NCI-H748 (cell line): ENCODE measurements around the gene MGAT5.

Experiments
- DNase-seq: peaks from one replicate; lab custom pipeline; 2025; ENCODE audit not compliant: unreplicated experiment; lab: John Stamatoyannopoulos, UW

MGAT5 gene

GRCh38 chr2:134253804-134254203 lies at the start of gene MGAT5:
TSS of gene MGAT5 (plus strand) at chr2:134254072. CDS start at chr2:134254404, 332 bp downstream.
- peak; percentile 89 for DNase-seq

GRCh38 chr2:134205087-134205486 lies 48.8 kb upstream of the MGAT5 start:
- no peak for DNase-seq

DNA sequence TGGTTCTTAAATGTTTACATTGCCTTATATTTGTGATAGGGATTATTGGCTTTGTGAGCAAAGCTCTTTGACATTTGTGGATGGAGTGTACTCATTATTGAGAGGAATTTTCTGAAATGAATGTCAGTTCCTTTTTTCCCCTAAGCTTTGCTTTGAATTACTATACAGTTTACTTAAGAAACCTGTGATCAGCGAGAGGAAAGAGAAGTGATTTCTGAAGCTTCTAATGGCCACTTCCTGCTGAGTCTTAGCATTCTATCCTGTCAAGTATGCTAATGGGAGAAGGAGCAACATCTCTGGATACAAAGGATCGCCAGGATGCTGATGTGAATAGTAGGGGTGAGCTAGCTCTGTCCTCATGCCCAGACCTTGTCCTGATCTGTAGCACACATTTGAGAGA lies 47.8 kb upstream of the MGAT5 start:
- no peak for DNase-seq

DNA sequence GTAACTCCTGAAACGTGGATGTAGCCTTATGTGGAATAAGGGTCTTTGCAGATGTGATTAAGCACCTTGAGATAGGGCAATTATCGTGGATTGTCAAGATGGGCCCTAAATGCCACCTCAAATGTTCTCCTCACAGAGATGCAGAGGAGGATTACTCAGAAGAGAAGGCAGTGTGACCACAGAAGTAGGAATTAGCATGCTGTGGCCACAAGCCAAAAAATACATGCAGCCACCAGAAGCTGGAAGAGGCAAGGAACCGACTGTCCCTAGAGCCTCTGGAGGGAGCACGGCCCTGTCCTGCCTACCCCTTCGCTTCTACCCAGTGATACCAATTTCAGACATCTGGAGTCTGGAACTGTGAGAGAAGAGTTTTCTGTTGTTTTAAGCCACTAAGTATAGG lies 47.3 kb upstream of the MGAT5 start:
- no peak for DNase-seq

GRCh38 chr2:134207589-134208209 lies 46.2 kb upstream of the MGAT5 start:
- peak; percentile 53 for DNase-seq

GRCh38 chr2:134208825-134209224 lies 45.0 kb upstream of the MGAT5 start:
- no peak for DNase-seq

GRCh38 chr2:134212746-134213145 lies 41.1 kb upstream of the MGAT5 start:
- no peak for DNase-seq

GRCh38 chr2:134216152-134216829 lies 37.6 kb upstream of the MGAT5 start:
- DNase-seq = no peak

DNA sequence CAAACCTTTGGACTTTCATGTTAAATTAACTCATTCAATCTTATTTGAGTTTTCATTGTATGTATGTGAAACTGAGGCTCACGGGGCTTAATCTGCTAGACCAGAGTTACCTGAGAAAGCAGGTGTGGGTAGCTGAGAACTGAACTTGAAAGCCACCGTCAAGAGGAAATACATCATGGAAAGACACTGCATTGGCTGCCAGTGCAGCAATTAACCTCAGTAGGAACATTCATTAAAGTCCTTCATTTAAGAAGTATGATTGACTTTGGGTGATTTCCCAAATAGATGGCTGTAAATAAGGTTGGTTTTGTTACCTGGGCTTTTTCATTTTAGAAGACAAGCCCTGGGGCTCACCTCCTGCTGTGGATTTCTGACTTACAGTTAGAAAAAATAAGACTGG lies 36.5 kb upstream of the MGAT5 start:
- DNase-seq = no peak

GRCh38 chr2:134217924-134218323 lies 35.9 kb upstream of the MGAT5 start:
- DNase-seq = no peak

DNA sequence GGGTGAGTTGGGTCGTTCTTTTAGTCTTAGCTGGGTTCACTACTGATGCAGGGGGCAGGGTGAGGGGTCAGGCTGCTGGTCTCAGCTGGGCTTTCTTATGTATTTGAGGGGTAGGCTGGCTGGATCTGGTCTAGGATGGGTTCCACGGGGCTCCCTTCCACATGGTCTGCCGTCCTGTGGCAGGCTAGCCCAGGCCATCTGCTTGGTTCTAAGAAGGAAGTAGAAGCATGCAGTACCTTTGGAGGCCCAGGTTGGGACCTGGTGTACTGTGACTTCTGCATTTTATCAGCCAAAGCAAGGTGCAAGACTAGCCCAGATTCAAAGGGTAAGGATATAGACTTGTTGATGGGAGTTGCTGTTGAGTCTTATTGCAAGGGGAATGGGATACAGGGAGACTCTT lies 35.5 kb upstream of the MGAT5 start:
- no peak for DNase-seq

GRCh38 chr2:134218930-134219658 lies 34.8 kb upstream of the MGAT5 start:
- no peak for DNase-seq

- no peak for DNase-seq
Observed at GRCh38 chr2:134220344-134220974, 33.4 kb upstream of the MGAT5 start.

DNA sequence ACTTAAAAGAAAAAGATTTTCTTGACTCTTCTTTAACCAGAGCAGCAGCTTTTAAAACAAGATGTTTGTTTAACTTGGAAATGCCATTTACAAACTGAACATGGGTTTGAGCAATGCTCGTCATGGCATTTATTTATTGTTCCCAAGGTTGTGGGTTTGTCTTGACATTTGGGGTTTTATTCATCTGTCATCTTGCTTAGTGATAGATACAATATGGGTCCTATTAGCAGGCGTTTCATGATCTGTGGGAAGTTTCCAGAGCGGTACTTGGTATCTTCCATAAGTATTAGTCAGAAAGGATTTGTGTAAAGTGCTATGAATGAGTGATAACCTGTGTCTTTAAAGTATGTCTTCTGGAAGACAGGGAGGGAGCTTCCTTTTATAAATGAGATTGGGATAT lies 29.9 kb upstream of the MGAT5 start:
- no peak for DNase-seq

GRCh38 chr2:134225173-134225572 lies 28.7 kb upstream of the MGAT5 start:
- DNase-seq = no peak

- peak; percentile 50 for DNase-seq
Observed at GRCh38 chr2:134225841-134226240, 28.0 kb upstream of the MGAT5 start.

DNA sequence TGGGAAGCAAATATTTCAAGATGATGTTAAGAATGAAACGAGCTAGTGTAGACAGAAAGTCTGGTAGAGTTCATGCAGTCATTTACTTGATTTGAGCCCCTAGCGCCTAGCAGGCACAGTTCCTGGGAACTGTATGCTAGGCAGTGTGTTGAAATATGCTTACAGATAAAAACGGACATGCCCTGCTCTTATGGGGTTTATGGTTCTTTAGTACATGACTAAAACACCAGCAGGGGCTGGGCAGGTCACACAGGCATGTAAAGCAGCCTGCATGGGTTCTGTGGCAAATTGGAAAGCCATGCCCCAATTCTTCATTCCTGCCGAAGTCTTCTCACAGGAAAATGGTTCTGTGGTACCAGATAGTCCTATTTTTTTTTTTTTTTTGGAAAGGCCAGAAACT lies 27.3 kb upstream of the MGAT5 start:
- no peak for DNase-seq

DNA sequence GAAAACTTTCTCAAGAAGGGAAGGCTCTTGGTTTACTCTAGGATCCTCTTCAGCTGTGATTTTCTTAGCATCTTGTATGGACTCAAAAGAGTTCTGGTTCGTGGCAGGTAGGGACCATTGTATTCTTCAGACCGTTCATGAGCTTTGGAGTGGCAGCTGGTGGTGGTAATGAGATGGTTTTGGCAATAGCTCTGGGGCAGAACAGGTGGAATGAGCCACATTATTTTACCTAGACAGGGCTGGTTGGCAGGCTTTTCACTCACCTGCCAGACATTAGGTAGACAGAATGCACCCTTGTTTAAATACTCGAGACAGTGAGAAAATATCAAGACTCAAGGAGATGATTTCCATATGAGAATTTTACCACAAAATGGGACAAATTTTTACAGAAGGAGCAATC lies 26.2 kb upstream of the MGAT5 start:
- no peak for DNase-seq

DNA sequence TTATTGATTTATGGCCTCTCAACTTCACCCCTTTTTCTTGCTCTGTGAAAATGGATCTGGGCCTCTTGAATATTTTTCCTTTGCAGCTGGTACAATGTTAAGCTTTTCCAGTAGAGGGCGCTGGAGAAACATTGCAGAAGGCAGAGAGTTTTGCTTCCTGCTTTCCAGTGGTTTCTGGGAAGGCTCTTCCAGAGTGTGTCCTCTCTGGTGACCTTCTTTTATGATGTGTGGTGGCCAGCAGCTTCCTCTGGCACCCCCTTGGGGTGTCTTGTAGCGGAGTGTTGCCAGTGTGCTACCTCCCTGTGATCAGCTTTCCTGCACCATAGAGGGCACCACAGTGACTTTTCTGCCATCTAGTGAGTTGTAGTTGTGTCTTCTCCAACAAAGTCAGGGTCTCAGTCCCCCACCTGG lies 25.4 kb upstream of the MGAT5 start:
- DNase-seq = peak; percentile 10

- no peak for DNase-seq
Observed at GRCh38 chr2:134229540-134229939, 24.3 kb upstream of the MGAT5 start.

GRCh38 chr2:134230885-134231284 lies 23.0 kb upstream of the MGAT5 start:
- no peak for DNase-seq
